ENCODE data around the gene PLA2G4D.

Gene PLA2G4D

DNA sequence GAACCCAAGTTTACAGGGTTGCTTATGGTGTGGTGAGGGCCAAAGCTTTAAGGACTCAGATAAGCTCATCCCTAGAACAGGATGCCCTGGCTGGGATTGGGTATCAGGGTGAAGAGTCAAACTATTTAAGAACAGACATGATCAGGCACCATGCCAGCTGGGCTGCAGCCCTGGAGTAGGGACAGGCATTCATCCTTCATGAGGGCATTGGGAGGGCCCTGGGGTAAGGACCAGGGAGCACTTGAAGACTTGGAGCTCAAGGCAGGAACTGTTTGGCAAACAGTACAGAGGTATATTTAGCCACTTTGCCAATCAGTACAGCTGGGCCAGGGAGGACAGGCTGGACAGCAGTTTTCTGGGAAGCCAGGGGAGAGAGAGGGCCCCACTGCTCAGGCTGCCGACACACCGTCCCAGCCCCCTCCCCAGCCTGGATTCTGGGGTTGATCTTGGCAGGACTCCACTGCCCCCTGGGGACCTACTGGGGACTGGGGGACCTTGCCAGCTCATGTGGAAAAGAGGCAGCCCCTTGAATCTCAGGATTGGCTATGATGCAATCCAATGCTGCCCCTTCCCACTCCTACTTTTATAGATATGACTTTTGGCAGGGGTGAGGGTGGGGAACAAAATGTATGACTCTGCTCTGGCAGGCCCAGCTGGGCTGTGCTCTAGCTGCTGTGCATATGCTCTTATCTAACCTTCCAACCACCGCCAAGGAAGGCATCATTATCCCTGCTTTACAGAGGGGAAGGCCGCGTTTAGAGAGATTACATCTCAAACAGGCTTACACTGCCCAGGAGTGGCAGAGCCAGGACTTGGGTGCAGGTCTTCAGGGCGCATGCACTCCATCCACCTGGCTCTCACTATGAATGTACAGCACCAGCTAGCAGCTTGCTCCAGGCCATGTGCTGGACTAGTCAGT lies 75.8 kb downstream of the PLA2G4D start:
- DNase-seq (ENCODE audit: low read depth), result no peak
